Fibroblast of the aortic adventitia (primary cell): ENCODE measurements around the gene JDP2. TPM values are rescaled to one million over a fixed set of nuclear protein-coding genes. Genes with fewer than 3 reads are reported as not detected.

Experiments
- DNase-seq: peaks from one replicate; pipeline ENCODE4 v3.0.0-alpha.2; 2010; ENCODE audit warnings: low read depth
- H3K4me3 ChIP-seq: 2 replicates; pipeline ENCODE4 v1.5.1; 2011; ENCODE audit warnings: low read depth, mild to moderate bottlenecking, control low read depth, low read length, moderate library complexity
- total RNA-seq: library from RNA; depleted of rRNA; stranded (reverse); fragments of >200 nt; gene quantifications from 2 replicates; pipeline ENCODE4 v1.2.3, GENCODE V29; 2012; ENCODE audit warnings: low replicate concordance
- TF ChIP-seq, protein P1 (sequence below): IDR thresholded peaks from 2 replicates; pipeline ENCODE4 v1.5.1; 2011; ENCODE audit warnings: mild to moderate bottlenecking, low read length, control low read depth, inconsistent platforms; ENCODE audit not compliant: insufficient read depth

Gene JDP2
- total RNA-seq, 1 donor = 80.1 TPM

DNA sequence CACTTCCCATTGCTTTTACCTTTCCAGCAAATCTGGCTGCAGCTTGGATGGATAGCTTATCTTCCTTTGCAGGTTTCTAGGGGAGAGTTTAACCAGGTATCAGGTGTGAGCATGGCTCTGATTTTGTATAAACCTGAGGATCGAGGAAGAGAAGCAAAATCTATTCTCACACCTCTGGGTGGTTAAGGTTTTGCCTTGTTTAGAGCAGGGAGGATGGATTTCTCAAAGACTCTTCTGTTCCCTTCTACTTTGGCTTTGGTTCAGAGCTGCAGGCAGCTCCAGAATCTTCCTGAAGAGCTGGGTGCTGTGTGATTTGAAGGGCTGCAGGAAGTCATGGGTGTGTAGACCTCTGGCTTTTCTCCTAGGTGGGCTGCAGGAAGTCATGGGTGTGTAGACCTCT is 1.7 kb downstream of the JDP2 start:
- TF ChIP-seq, protein P1, sequence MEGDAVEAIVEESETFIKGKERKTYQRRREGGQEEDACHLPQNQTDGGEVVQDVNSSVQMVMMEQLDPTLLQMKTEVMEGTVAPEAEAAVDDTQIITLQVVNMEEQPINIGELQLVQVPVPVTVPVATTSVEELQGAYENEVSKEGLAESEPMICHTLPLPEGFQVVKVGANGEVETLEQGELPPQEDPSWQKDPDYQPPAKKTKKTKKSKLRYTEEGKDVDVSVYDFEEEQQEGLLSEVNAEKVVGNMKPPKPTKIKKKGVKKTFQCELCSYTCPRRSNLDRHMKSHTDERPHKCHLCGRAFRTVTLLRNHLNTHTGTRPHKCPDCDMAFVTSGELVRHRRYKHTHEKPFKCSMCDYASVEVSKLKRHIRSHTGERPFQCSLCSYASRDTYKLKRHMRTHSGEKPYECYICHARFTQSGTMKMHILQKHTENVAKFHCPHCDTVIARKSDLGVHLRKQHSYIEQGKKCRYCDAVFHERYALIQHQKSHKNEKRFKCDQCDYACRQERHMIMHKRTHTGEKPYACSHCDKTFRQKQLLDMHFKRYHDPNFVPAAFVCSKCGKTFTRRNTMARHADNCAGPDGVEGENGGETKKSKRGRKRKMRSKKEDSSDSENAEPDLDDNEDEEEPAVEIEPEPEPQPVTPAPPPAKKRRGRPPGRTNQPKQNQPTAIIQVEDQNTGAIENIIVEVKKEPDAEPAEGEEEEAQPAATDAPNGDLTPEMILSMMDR = no peak
- DNase-seq = no peak
- H3K4me3 ChIP-seq = peak overlapping the region; percentile 80

- peak overlapping the region; percentile 80 for H3K4me3 ChIP-seq
- TF ChIP-seq, protein P1 = no peak
- DNase-seq = peak; percentile 68
Measured at GRCh38 chr14:75430116-75430515, 2.3 kb downstream of the JDP2 start.

DNA sequence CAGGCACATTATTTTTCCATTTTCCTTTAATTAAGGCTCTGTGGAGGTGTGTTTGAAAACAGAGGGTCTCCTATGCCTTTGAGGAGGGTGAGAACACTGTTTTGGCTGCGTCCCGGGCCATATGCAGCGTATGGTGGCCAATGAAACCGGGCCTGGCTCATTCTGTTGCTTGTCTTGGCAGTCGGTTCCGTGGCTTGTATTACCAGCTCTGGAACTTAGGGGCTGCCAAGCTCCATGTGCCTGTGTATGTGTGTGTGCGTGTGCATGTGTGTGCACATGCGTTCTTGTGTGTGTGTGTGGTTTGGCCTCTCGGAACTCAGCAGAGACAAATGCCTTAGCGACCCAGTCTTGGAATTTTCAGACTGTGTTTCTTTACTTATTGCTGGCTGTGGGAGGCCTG is 2.7 kb downstream of the JDP2 start:
- peak overlapping the region; percentile 80 for H3K4me3 ChIP-seq
- TF ChIP-seq, protein P1 = peak; percentile 30
- peak; percentile 84 for DNase-seq

DNA sequence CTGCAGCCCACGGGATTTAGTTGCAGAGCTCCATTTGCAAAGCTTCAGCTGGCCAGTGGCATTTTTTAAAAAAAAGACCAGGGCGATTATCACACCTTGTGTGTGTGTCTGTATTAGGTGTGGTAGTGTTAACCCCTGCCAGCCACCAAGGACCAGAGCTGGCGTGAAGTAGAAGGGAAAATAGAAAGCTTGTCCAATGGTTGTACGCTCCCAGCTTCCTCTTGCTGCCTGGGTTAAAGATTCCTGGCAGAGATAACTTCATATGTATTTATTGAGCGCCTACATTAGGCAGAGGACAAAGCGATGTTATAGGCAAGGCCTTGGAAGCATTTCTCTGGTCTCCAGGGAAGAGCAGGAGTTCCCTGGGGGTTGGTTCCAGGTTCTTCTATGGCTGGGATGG is 3.2 kb downstream of the JDP2 start:
- no peak for DNase-seq
- TF ChIP-seq, protein P1 = no peak
- peak overlapping the region; percentile 80 for H3K4me3 ChIP-seq

DNA sequence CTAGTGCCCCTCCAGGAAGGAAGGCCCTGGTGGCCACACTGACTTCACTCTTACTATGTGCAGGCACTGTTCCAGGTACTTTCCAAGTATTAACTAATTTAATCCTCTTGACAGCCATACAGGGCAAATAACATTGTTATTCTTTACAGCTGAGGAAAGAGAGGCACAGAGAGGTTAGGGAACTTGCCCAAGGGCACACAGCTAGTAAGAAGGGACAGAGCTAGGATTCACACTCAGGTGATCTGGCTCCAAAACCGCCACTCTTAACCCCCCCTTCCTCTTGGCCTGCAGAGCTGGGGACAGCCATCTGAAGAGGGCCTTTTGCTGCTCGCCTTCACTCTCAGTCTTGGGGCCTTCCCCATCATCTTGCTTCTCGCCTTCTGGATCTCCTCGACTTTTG is 4.0 kb downstream of the JDP2 start:
- peak; percentile 28 for DNase-seq
- TF ChIP-seq, protein P1 = no peak
- H3K4me3 ChIP-seq = peak overlapping the region; percentile 80

DNA sequence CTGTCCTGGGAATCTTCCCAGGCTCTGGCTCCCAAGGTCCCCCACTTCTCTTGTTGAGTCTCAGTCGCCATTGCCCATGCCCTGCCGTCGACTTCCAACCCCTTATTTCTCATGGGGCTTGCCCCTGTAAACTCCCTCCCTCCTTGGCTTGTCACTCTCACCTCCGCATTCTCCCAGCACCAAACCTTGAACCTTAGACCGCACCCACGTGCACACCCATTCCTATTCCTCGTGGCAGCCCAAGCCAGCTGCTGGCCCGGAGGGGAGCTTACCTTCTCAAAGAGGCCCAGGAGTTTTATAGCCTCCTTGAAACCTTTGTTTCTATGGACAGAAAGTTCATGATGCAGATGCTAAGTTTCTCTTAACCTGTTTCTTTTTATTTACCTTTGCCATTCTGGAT is 4.6 kb downstream of the JDP2 start:
- TF ChIP-seq, protein P1 = no peak
- no peak for DNase-seq

DNA sequence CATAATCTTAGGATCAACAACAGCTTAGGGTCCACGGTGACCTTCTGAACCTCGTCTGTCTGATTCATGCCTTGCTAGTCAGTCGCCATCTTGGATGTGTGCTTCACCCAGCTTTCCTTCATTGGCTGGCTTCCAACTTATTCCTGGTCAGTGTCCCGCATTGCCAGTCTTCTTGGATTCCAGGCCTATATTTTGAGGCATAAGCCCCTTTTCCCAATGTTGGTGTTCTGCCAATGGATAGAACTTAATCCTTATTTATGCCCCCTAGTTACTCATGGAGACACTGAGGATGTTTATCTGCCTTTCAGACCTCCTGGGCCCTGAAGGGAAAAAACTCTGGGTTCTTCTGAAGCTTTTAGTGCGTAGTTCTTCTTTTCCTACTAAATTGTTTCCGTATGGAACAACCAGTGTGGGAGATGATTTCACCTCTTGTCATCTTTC is 5.8 kb downstream of the JDP2 start:
- TF ChIP-seq, protein P1 = no peak
- no peak overlapping the region for H3K4me3 ChIP-seq
- no peak for DNase-seq

More for the DNA sequence above, 4.6 kb downstream of the JDP2 start:
- no peak overlapping the region for H3K4me3 ChIP-seq
